GM04503 (cell line): ENCODE measurements around the gene PRSS50.
"Not testable (repeated sequence)": the region's sequence is repeated elsewhere in the genome, so short reads cannot be mapped to it uniquely, and the experiment has no call there.

ENCODE experiments used
- DNase-seq: peaks from one replicate; pipeline ENCODE4 v3.0.0-alpha.2; 2012; ENCODE audit warnings: low read depth

Gene PRSS50, protein sequence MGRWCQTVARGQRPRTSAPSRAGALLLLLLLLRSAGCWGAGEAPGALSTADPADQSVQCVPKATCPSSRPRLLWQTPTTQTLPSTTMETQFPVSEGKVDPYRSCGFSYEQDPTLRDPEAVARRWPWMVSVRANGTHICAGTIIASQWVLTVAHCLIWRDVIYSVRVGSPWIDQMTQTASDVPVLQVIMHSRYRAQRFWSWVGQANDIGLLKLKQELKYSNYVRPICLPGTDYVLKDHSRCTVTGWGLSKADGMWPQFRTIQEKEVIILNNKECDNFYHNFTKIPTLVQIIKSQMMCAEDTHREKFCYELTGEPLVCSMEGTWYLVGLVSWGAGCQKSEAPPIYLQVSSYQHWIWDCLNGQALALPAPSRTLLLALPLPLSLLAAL

GRCh38 chr3:46717447-46718231, at the start of gene PRSS50:
Gene PRSS50, minus strand, starts transcription at chr3:46717869. Its CDS starts 45 bp downstream, at chr3:46717824.
- no peak for DNase-seq

DNA sequence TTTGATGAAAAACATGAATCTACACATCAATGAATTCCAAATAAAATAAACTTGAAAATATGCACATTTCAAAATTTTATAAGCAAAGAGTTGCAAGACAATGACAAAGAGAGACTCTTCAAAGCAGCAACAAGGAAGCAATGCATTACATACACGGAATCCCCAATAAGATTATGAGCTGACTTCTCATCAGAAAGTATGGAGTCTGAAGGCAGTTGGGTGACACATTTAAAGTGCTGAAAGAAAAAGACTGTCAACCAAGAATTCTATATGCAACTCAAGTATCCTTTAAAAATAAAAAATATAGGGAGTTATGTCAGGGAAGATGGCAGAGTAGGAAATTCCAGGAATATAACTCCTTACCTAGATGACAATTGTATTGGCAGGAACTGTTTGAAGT, 46.5 kb upstream of the PRSS50 start:
- no peak for DNase-seq

- no peak for DNase-seq
Measured at GRCh38 chr3:46763178-46763577, 45.5 kb upstream of the PRSS50 start.

DNA sequence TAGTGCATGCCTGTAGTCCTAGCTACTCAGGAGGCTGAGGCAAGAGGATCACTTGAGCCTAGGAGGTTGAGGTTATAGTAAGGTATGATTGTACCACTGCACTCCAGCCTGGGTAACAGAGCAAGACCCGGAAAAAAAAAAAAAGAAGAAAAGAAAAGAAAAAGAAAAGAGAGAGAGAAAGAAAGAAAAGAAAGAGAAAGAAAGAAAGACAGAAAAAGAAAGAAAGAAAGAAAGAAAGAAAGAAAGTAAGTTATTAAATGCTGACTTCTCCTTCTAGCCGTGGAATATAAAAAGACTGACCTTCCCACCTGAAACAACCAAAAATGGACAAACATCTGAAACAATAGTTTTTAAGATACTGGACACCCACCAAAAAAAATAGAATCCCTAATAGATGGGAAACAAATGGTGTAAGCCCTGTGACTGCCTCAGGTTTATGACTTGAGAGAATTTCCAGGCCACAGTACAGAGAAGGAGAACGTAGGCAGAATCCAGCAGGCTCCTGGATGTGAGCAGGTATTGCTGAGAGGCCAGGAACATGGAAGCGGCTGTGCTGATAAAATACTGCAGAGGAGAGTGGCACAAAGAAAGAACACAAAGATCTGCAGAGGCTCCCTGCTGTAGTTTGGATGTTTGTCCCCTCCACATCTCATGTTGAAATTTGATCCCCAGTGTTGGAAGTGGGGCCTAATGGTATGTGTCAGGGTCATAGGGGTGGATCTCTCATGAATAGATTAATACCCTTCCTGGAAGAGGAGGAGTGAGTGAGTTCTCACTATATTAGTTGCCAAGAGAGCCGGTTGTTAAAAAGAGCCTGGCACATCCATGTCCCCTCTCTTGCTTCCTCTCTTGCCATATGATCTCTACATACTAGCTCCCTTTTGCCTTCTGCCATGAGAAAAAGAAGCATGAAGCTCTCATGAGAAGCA, 41.8 kb upstream of the PRSS50 start:
- DNase-seq, result no peak

DNA sequence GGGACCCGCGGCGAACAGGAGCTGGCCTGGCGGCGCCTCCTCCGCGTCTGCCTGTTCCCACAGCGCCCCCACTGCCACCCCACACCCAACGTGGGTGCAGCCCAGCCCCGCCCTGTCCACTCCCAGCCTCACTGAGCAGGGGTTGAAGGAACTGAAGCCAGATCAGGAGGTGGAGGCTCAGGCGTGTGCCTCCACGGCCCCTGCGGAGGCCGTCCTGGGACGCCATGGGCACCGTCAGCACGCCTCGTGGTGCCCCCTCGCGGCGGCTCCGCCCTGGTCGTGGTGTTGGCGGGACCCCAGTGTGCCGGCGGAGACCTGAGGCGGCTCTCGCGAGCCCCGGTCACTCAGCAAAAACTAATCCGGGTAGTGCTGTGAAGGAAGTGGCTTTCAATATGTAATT, 39.0 kb upstream of the PRSS50 start:
- no peak for DNase-seq

DNA sequence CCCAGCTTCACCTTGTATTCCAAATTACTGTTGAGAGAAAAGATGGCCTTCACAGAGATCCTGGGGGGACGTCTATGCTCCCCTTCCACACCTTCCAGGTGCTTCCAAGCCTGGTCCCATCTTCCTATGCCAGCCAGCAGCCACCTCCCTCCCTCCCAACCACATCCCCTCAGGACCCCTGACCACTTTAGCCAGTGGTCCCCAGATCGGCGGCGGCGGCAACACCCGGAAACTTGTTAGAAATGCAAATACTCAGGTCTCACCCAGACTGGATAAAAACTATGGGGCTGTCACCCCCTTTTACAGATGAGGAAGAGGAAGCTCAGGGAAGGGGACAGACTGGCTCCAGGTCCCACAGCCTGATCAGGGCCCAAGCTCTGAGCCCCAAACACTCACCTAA, 38.0 kb upstream of the PRSS50 start:
- no peak for DNase-seq

- DNase-seq, result not testable (repeated sequence)
Measured at GRCh38 chr3:46753127-46753526, 35.5 kb upstream of the PRSS50 start.

GRCh38 chr3:46750555-46751038, 32.9 kb upstream of the PRSS50 start:
- no peak for DNase-seq

- no peak for DNase-seq
Measured at GRCh38 chr3:46749129-46749528, 31.5 kb upstream of the PRSS50 start.

- DNase-seq, result no peak
Measured at GRCh38 chr3:46748170-46748569, 30.5 kb upstream of the PRSS50 start.

DNA sequence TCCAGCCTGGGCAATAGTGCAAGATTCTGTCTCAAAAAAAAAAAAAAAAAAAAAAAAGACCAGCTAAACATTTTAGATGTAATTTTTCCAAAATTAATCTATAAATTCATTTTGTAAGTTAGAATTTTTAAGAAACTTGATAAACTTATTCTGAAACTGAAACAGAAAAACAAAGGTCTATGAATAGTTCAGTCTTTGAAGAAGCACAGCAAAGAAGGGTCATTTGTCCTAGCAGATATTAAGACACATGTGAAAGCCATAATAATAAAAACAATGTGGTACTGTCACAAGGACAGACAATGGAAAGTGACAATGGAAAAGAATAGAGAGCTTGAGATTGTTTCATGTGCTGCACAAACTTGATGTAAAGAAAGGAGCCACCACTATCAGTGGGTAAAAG, 29.0 kb upstream of the PRSS50 start:
- DNase-seq, result no peak

GRCh38 chr3:46742992-46743585, 25.4 kb upstream of the PRSS50 start:
- no peak for DNase-seq

DNA sequence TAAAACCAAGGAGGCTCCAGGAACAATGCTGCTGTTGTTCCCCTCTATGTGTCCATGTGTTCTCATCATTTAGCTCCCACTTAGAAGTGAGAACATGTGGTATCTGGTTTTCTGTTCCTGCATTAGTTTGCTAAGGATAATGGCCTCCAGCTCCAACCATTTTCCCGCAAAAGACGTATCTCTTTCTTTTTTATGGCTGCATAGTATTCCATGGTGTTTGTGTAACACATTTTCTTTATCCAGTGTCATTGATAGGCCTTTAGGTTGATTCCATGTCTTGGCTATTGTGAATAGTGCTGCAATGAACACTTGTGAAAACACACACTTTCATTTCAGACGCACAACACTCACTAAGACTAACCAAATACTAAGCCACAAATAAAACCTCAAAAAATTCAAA, 21.9 kb upstream of the PRSS50 start:
- not testable (repeated sequence) for DNase-seq

DNA sequence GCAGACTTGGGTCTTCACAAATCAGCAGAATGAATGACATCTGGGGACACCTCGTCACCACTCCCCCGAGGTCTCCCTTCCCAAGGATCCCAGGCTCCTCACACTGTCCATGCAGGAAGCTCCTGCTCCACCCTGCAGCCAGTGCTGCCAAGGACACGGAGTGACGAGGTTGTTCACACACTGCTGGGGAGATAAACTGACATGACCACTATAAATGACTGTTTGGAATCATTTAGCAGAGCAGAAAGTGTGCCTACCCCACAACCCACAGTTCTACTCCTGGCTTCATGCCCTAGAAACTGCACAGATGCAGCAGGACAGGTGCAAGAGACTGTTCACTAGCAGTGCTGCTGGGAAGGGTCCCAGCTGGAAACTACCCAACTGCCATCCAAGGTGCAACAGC, 19.7 kb upstream of the PRSS50 start:
- DNase-seq, result no peak

GRCh38 chr3:46736006-46736872, 18.6 kb upstream of the PRSS50 start:
- no peak for DNase-seq

GRCh38 chr3:46734773-46735172, 17.1 kb upstream of the PRSS50 start:
- no peak for DNase-seq

DNA sequence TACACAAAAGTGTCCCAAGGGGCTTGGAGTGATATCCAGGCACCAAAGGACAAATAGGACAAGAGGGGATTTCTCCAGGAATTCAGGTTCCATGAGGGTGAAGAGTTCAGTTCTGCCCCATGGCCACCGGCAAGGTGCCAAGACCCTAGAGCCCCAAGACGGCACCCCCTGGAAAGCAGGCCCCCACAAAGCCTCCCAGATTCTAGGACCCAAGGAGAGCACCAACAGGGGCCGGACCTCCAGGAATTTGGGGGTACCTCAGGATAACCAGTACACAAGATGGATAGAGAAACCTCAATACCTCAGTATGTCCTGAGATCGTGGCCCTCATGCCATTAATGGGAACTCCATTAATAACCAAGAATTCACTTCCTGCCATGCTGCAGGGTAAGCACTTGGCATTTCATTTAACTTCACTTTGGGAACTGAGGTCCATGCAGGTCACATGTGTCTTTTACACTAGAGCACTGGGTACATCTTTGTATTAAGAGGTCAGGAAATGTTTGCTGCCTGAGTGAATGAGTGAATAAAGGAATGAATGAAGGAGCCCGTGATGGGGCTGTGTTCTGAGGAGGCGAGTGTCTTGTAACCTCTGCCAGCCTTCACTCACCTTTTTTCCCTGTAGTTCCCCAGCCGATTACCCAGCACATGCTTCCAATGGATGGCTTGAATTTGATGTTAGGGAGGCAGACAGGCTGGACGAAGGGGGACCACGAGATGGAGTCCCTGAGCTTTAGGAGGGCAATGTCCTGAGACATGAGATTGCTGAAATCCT, 15.5 kb upstream of the PRSS50 start:
- DNase-seq, result no peak

GRCh38 chr3:46731795-46732194, 14.1 kb upstream of the PRSS50 start:
- DNase-seq, result no peak

- no peak for DNase-seq
Measured at GRCh38 chr3:46730819-46731218, 13.2 kb upstream of the PRSS50 start.

GRCh38 chr3:46729038-46729437, 11.4 kb upstream of the PRSS50 start:
- no peak for DNase-seq
